Nephron progenitor cell (in vitro differentiated cells): ENCODE data around the gene TMEM187.
A peak's percentile ranks its signal among the peaks of the same experiment; 100 is the strongest.

Experiments
- DNase-seq: peaks from one replicate; pipeline ENCODE4 v3.0.0; 2021
- H3K27ac Mint-ChIP-seq: 2 replicates; pipeline ENCODE4 v1.8.0; 2021; ENCODE audit warnings: mild to moderate bottlenecking, moderate library complexity, mixed read lengths
- H3K27me3 Mint-ChIP-seq: 2 replicates; pipeline ENCODE4 v1.8.0; 2021; ENCODE audit warnings: mild to moderate bottlenecking, low read depth, mixed read lengths; ENCODE audit not compliant: poor library complexity
- H3K36me3 Mint-ChIP-seq: 2 replicates; pipeline ENCODE4 v1.8.0; 2021; ENCODE audit warnings: low read depth, mixed read lengths
- H3K4me1 Mint-ChIP-seq: 2 replicates; pipeline ENCODE4 v1.8.0; 2021; ENCODE audit warnings: mixed read lengths
- H3K4me3 Mint-ChIP-seq: 2 replicates; pipeline ENCODE4 v1.8.0; 2021; ENCODE audit warnings: mild to moderate bottlenecking, moderate library complexity, mixed read lengths
- H3K9me3 Mint-ChIP-seq: 2 replicates; pipeline ENCODE4 v1.8.0; 2021; ENCODE audit warnings: mild to moderate bottlenecking, moderate library complexity, mixed read lengths
- CTCF ChIP-seq: fragments of 200-600 bp; sonication (generic); IDR thresholded peaks from 2 replicates; pipeline ENCODE4 v1.5.0; 2021; ENCODE audit warnings: antibody characterized with exemption

TMEM187 gene

GRCh38 chrX:153945956-153946943 lies 26.3 kb upstream of the TMEM187 start:
- no peak for TF ChIP-seq CTCF
- Mint-ChIP-seq H3K27me3 (peaks cover 4% of the 10 kb centered on the region), H3K9me3 (peaks cover under 1% of the 10 kb centered on the region), H3K27ac (no peak overlapping the region), H3K36me3 (peaks cover 36% of the 10 kb centered on the region), H3K4me1 (peaks cover 50% of the 10 kb centered on the region), H3K4me3 (no peak overlapping the region)
- DNase-seq = no peak

DNA sequence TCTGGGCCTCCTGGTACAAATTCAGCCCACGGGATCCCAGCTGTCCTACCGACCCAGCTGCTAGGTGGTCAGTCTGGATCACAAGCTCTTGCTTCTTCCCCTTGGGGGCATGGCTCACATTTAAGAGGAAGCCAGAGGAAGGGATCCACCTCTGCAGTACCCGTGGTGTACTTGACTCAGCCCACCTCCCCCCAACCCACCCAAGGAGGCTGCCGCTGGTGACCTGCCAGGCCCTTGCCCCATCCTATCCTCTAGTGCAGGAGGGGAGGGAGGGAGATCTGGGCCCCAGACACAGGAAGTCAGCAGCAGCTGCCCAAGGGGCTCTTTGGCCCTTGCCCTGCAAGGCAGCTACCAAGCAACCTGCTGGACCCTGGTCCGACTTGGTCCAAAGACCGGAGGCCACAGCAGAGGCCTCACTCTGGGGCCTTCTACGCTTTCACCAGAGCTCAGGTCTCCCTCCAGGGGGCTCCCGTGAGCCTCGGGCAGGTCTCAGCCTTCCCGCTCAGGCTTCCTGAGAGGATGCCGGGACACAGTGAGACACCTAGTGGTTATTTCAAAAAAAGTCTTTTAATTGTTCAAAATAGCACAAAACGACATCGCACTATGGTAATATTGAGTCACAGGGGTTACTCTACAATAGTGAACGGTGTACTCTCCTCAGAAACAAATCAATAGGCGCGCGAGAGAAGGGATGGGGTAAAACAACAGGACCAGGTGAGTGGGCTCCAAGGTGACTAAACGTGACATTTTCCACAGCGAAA lies 25.4 kb upstream of the TMEM187 start:
- H3K27me3 Mint-ChIP-seq = peaks cover 3% of the 10 kb centered on the region
- H3K4me3 Mint-ChIP-seq = peak overlapping the region; percentile 39
- TF ChIP-seq CTCF = peak; percentile 78
- peaks cover 51% of the 10 kb centered on the region for H3K4me1 Mint-ChIP-seq
- peak overlapping the region; percentile 98 for H3K27ac Mint-ChIP-seq
- no peaks in the 10 kb centered on the region for H3K9me3 Mint-ChIP-seq
- H3K36me3 Mint-ChIP-seq = peaks cover 40% of the 10 kb centered on the region
- DNase-seq = peak; percentile 79

- Mint-ChIP-seq H3K4me3 (no peak overlapping the region), H3K9me3 (no peaks in the 10 kb centered on the region), H3K27ac (peak overlapping the region; percentile 98), H3K27me3 (peaks cover 3% of the 10 kb centered on the region), H3K36me3 (peaks cover 44% of the 10 kb centered on the region), H3K4me1 (peaks cover 54% of the 10 kb centered on the region)
- TF ChIP-seq CTCF = no peak
- no peak for DNase-seq
Measured at GRCh38 chrX:153948002-153948466, 24.5 kb upstream of the TMEM187 start.

DNA sequence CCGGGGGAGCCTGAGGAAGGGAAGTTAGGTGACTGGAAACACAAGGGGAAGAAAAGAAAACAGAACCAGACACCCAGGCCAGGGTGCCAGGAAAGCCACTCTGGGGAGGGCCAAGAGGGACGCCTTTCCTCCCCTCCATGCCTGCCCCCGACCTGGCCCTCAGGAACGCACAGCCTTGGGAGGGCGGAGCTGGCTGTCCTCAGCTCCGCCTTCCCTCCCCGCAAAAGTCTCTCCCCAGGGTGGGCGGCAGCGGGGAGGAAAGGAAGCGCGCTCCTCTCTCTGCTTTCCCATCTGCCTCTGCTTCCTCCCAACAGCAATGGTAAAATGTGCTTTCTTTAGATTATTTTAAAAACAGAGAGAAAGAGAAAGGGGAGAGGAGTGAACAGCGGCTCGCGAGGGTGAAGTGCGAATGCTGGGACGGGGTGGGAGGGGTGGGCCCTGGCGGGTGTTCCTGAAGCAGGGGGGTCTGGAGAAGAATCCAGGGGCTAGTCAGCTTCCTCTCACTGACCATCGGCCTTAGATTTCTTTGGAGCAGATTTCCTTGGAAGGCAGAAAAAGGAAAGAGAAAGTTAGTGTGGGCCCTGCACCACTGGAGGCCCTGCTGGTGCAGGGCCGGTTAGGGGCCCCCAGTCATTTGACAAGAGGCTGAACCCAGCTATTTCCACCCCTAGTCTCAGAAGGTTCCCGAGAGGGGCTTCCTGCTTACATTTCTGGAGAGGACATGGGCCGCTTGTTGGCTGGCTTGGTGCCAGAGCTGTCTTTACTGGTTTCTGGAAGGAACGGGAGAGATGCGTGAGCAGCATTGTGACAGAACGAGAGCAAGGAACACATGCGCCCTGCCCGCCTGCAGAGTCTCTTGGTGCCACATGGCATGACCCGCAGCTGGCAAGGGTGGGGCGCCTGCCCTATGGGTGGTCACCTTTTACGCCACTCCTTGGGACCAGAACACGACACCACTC lies 23.4 kb upstream of the TMEM187 start:
- Mint-ChIP-seq H3K27ac (peak overlapping the region; percentile 98), H3K27me3 (peaks cover 3% of the 10 kb centered on the region), H3K4me1 (peaks cover 53% of the 10 kb centered on the region), H3K9me3 (no peaks in the 10 kb centered on the region), H3K4me3 (no peak overlapping the region), H3K36me3 (peaks cover 50% of the 10 kb centered on the region)
- no peak for TF ChIP-seq CTCF
- DNase-seq = no peak

GRCh38 chrX:153950127-153950526 lies 22.4 kb upstream of the TMEM187 start:
- no peaks in the 10 kb centered on the region for H3K9me3 Mint-ChIP-seq
- DNase-seq = no peak
- H3K36me3 Mint-ChIP-seq = peaks cover 54% of the 10 kb centered on the region
- TF ChIP-seq CTCF = no peak
- peaks cover 3% of the 10 kb centered on the region for H3K27me3 Mint-ChIP-seq
- H3K4me3 Mint-ChIP-seq = peak overlapping the region; percentile 45
- H3K27ac Mint-ChIP-seq = peak overlapping the region; percentile 64
- peaks cover 48% of the 10 kb centered on the region for H3K4me1 Mint-ChIP-seq
